ENCODE data around the gene FLRT3. TPM values are rescaled to one million over a fixed set of nuclear protein-coding genes. Genes with fewer than 3 reads are reported as not detected.

FLRT3 gene
- total RNA-seq, 3 donors from 2014 or later (not counting 1 experiment from before 2014, with no cell fraction given): not detected

GRCh38 chr20:14342918-14343317, 5.5 kb upstream of the FLRT3 start:
- WGBS (ENCODE audit: insufficient coverage): 75% methylated on average over 1 of the region's 1 CpG
- no peak overlapping the region for H3K4me3 Mint-ChIP-seq
- Histone ChIP-seq H3K4me3 (ENCODE audit: low read length) (no peak overlapping the region), H3K9me3 (ENCODE audit: control insufficient read depth, insufficient read depth, low read length) (no peaks in the 10 kb centered on the region), H3K4me1 (ENCODE audit: control insufficient read depth, insufficient read depth, low read length) (no peaks in the 10 kb centered on the region), H3K27ac (ENCODE audit: low read length) (no peak overlapping the region), H3K27me3 (ENCODE audit: control insufficient read depth, insufficient read depth, low read length) (no peaks in the 10 kb centered on the region), H3K36me3 (ENCODE audit: control insufficient read depth, insufficient read depth, low read length) (no peaks in the 10 kb centered on the region)
- DNase-seq: no peak
- peaks cover 3 to 6% of the 10 kb centered on the region in 2 donors for H3K9me3 Mint-ChIP-seq
- H3K27ac Mint-ChIP-seq: no peak overlapping the region
- H3K36me3 Mint-ChIP-seq: no peaks in the 10 kb centered on the region
- intact Hi-C loops (cut with micrococcal nuclease): no loop called here
- H3K27me3 Mint-ChIP-seq (ENCODE audit: low read depth in 2 of 2): no peaks in the 10 kb centered on the region
- TF ChIP-seq CTCF (IDR thresholded peaks at IDR 0.05): no peak
- ATAC-seq: no peak
- H3K4me1 Mint-ChIP-seq: no peaks in the 10 kb centered on the region

GRCh38 chr20:14341801-14342200, 4.4 kb upstream of the FLRT3 start:
- peaks cover 3 to 4% of the 10 kb centered on the region in 2 donors for H3K9me3 Mint-ChIP-seq
- no peaks in the 10 kb centered on the region for H3K9me3 ChIP-seq (ENCODE audit: control insufficient read depth, insufficient read depth, low read length)
- DNase-seq: no peak
- no peaks in the 10 kb centered on the region for H3K36me3 ChIP-seq (ENCODE audit: control insufficient read depth, insufficient read depth, low read length)
- H3K4me1 Mint-ChIP-seq: no peaks in the 10 kb centered on the region
- no peak overlapping the region for H3K4me3 Mint-ChIP-seq
- no peaks in the 10 kb centered on the region for H3K27me3 Mint-ChIP-seq (ENCODE audit: low read depth in 2 of 2)
- no peak overlapping the region for H3K4me3 ChIP-seq (ENCODE audit: low read length)
- WGBS (ENCODE audit: insufficient coverage): 87% methylated on average over 4 of the region's 4 CpGs
- no peak for ATAC-seq
- no peak for TF ChIP-seq CTCF (IDR thresholded peaks at IDR 0.05)
- no peaks in the 10 kb centered on the region for H3K4me1 ChIP-seq (ENCODE audit: control insufficient read depth, insufficient read depth, low read length)
- no peak overlapping the region for H3K27ac Mint-ChIP-seq
- no peak overlapping the region for H3K27ac ChIP-seq (ENCODE audit: low read length)
- H3K36me3 Mint-ChIP-seq: no peaks in the 10 kb centered on the region
- intact Hi-C loops (cut with micrococcal nuclease): no loop called here
- H3K27me3 ChIP-seq (ENCODE audit: control insufficient read depth, insufficient read depth, low read length): no peaks in the 10 kb centered on the region

GRCh38 chr20:14336686-14337085, 726 bp downstream of the FLRT3 start:
- Mint-ChIP-seq H3K9me3 (peaks cover 0 to 2% of the 10 kb centered on the region in 2 donors), H3K4me1 (no peaks in the 10 kb centered on the region), H3K4me3 (no peak overlapping the region), H3K27ac (no peak overlapping the region), H3K27me3 (ENCODE audit: low read depth in 2 of 2) (no peaks in the 10 kb centered on the region), H3K36me3 (no peaks in the 10 kb centered on the region)
- TF ChIP-seq CTCF (IDR thresholded peaks at IDR 0.05): no peak
- H3K4me3 ChIP-seq (ENCODE audit: low read length): no peak overlapping the region
- H3K27ac ChIP-seq (ENCODE audit: low read length): no peak overlapping the region
- no peaks in the 10 kb centered on the region for H3K27me3 ChIP-seq (ENCODE audit: control insufficient read depth, insufficient read depth, low read length)
- no peaks in the 10 kb centered on the region for H3K4me1 ChIP-seq (ENCODE audit: control insufficient read depth, insufficient read depth, low read length)
- intact Hi-C loops (cut with micrococcal nuclease): no loop called here
- H3K9me3 ChIP-seq (ENCODE audit: control insufficient read depth, insufficient read depth, low read length): no peaks in the 10 kb centered on the region
- DNase-seq (no peak), ATAC-seq (no peak)
- WGBS (ENCODE audit: insufficient coverage): 73% methylated on average over 3 of the region's 4 CpGs
- no peaks in the 10 kb centered on the region for H3K36me3 ChIP-seq (ENCODE audit: control insufficient read depth, insufficient read depth, low read length)

GRCh38 chr20:14335052-14335451, 2.4 kb downstream of the FLRT3 start:
- no peaks in the 10 kb centered on the region for H3K27me3 ChIP-seq (ENCODE audit: control insufficient read depth, insufficient read depth, low read length)
- Mint-ChIP-seq H3K36me3 (no peaks in the 10 kb centered on the region), H3K4me3 (no peak overlapping the region), H3K27me3 (ENCODE audit: low read depth in 2 of 2) (no peaks in the 10 kb centered on the region), H3K27ac (no peak overlapping the region), H3K9me3 (peaks cover 0 to 2% of the 10 kb centered on the region in 2 donors), H3K4me1 (no peaks in the 10 kb centered on the region)
- intact Hi-C loops (cut with micrococcal nuclease): no loop called here
- no peak for DNase-seq
- no peak for TF ChIP-seq CTCF (IDR thresholded peaks at IDR 0.05)
- no peak overlapping the region for H3K4me3 ChIP-seq (ENCODE audit: low read length)
- H3K4me1 ChIP-seq (ENCODE audit: control insufficient read depth, insufficient read depth, low read length): no peaks in the 10 kb centered on the region
- ATAC-seq: no peak
- H3K9me3 ChIP-seq (ENCODE audit: control insufficient read depth, insufficient read depth, low read length): no peaks in the 10 kb centered on the region
- no peak overlapping the region for H3K27ac ChIP-seq (ENCODE audit: low read length)
- H3K36me3 ChIP-seq (ENCODE audit: control insufficient read depth, insufficient read depth, low read length): no peaks in the 10 kb centered on the region
